OCI-LY1 (cell line): ENCODE measurements around the gene ARHGDIA.

Experiments
- H2AFZ ChIP-seq: fragments of 200-600 bp; sonication (generic), shearing (Covaris generic); 2 replicates; pipeline ENCODE4 v1.6.0; 2014; ENCODE audit warnings: antibody characterized with exemption, mild to moderate bottlenecking, low read length
- H3F3A ChIP-seq: fragments of 200-600 bp; sonication (generic), shearing (Covaris generic); 2 replicates; pipeline ENCODE4 v1.6.0; 2014; ENCODE audit warnings: mild to moderate bottlenecking, antibody characterized with exemption, low read length, moderate library complexity; ENCODE audit not compliant: insufficient read depth
- H3K27ac ChIP-seq: fragments of 200-600 bp; sonication (generic); 2 replicates; pipeline ENCODE4 v1.5.1; 2014; ENCODE audit warnings: low read length, mixed run types, mild to moderate bottlenecking, low read depth; ENCODE audit not compliant: poor library complexity, severe bottlenecking
- H3K27me3 ChIP-seq: fragments of 200-600 bp; sonication (generic); 2 replicates; pipeline ENCODE4 v1.6.0; 2014; ENCODE audit warnings: antibody characterized with exemption, mild to moderate bottlenecking, low read length, moderate library complexity; ENCODE audit not compliant: insufficient read depth
- H3K36me3 ChIP-seq: fragments of 200-600 bp; sonication (generic); 2 replicates; pipeline ENCODE4 v1.6.1; 2014; ENCODE audit warnings: mild to moderate bottlenecking, antibody characterized with exemption, low read length, moderate library complexity, mixed read lengths; ENCODE audit not compliant: insufficient read depth
- H3K4me1 ChIP-seq: fragments of 200-600 bp; sonication (generic); 2 replicates; pipeline ENCODE4 v1.5.1; 2014; ENCODE audit warnings: mild to moderate bottlenecking, low read length, moderate library complexity; ENCODE audit not compliant: insufficient read depth, severe bottlenecking
- H3K4me2 ChIP-seq: fragments of 200-600 bp; sonication (generic), shearing (Covaris generic); 2 replicates; pipeline ENCODE4 v1.6.1; 2014; ENCODE audit warnings: low read length
- H3K4me3 ChIP-seq: fragments of 200-600 bp; sonication (generic); 2 replicates; pipeline ENCODE4 v1.5.1; 2014; ENCODE audit warnings: low read length, low read depth, mild to moderate bottlenecking, mixed read lengths; ENCODE audit not compliant: poor library complexity, severe bottlenecking
- H3K79me2 ChIP-seq: fragments of 200-600 bp; shearing (Covaris generic); 2 replicates; pipeline ENCODE4 v1.6.1; 2016; ENCODE audit warnings: mixed run types, low read length, mixed read lengths; ENCODE audit not compliant: insufficient read depth
- H3K9ac ChIP-seq: fragments of 200-600 bp; sonication (generic), shearing (Covaris generic); 2 replicates; pipeline ENCODE4 v1.6.1; 2014; ENCODE audit warnings: mild to moderate bottlenecking, low read length, mixed read lengths
- H3K9me2 ChIP-seq: fragments of 200-600 bp; sonication (generic), shearing (Covaris generic); 2 replicates; pipeline ENCODE4 v1.6.1; 2014; ENCODE audit warnings: low read depth, mild to moderate bottlenecking, low read length, mixed read lengths
- H3K9me3 ChIP-seq: fragments of 200-600 bp; shearing (Covaris generic); 2 replicates; pipeline ENCODE4 v1.6.1; 2014; ENCODE audit warnings: low read length, mixed read lengths
- H4K20me1 ChIP-seq: fragments of 200-600 bp; sonication (generic), shearing (Covaris generic); 2 replicates; pipeline ENCODE4 v1.6.0; 2016; ENCODE audit warnings: mild to moderate bottlenecking, low read length; ENCODE audit not compliant: insufficient read depth
- EZH2 ChIP-seq: fragments of 200-600 bp; sonication (generic), shearing (Covaris generic); IDR thresholded peaks from 2 replicates; pipeline ENCODE4 v1.8.0; 2017; ENCODE audit warnings: borderline replicate concordance, mixed run types, mild to moderate bottlenecking, antibody characterized with exemption, low read length, moderate library complexity, mixed read lengths
- TF ChIP-seq, protein P1 (sequence below): fragments of 200-600 bp; sonication (generic), shearing (Covaris generic); IDR thresholded peaks from 2 replicates; pipeline ENCODE4 v1.5.1; 2017; ENCODE audit warnings: mild to moderate bottlenecking, antibody characterized with exemption, low read length, moderate library complexity, mixed read lengths

ARHGDIA gene

DNA sequence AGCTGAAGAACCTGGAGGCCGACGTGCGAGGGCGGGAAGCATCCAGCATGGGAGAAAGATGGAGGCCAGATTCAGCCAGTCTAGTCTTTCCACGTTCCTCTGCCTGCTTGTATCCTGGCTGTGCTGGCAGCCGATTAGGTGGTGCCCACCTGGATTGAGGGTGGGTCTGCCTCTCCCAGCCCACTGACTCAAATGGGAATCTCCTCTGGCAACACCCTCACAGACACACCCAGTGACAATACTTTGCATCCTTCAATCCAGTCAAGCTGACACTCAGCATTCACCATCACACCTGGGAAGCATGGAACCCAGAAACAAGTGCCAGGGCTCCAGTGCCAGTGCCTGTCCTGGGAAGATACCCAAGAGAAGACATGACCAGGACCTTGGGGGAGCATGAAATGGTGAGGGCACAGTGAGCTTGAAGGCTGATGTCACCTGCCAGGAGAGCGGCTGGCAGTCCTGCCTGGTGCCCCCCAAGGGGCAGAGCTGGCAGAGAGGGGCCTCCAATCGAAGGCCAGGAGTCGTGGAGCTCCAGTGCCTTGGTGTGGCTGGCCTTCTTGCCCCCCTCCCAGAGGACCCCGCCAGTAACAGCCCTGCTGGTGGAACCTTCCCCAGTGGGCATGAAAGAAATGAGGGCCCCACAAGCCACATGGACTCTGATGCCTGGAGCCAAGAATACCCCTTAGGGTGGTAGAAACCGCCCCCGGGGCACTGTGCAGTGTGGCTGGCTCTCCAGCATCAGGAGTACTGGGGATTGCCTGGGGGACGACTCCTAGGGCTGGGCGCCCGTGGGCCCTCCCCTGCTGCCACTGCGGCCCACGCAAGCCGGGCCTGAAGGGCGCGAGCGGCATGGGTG lies 30.3 kb upstream of the ARHGDIA start:
- Histone ChIP-seq H3K9me2 (no peaks in the 10 kb centered on the region), H3K27ac (no peak overlapping the region), H4K20me1 (no peaks in the 10 kb centered on the region), H3K27me3 (peaks cover 4% of the 10 kb centered on the region; the same call in 1 of the 2 replicates), H3K9me3 (no peaks in the 10 kb centered on the region), H3K4me1 (peaks cover 9% of the 10 kb centered on the region), H3K79me2 (no peaks in the 10 kb centered on the region), H3K4me2 (no peak overlapping the region), H3F3A (no peaks in the 10 kb centered on the region), H3K9ac (no peak overlapping the region), H3K4me3 (no peak overlapping the region), H2AFZ (no peak overlapping the region), H3K36me3 (peaks cover 70% of the 10 kb centered on the region)
- TF ChIP-seq, protein P1, sequence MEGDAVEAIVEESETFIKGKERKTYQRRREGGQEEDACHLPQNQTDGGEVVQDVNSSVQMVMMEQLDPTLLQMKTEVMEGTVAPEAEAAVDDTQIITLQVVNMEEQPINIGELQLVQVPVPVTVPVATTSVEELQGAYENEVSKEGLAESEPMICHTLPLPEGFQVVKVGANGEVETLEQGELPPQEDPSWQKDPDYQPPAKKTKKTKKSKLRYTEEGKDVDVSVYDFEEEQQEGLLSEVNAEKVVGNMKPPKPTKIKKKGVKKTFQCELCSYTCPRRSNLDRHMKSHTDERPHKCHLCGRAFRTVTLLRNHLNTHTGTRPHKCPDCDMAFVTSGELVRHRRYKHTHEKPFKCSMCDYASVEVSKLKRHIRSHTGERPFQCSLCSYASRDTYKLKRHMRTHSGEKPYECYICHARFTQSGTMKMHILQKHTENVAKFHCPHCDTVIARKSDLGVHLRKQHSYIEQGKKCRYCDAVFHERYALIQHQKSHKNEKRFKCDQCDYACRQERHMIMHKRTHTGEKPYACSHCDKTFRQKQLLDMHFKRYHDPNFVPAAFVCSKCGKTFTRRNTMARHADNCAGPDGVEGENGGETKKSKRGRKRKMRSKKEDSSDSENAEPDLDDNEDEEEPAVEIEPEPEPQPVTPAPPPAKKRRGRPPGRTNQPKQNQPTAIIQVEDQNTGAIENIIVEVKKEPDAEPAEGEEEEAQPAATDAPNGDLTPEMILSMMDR: no peak
- TF ChIP-seq EZH2: no peak

DNA sequence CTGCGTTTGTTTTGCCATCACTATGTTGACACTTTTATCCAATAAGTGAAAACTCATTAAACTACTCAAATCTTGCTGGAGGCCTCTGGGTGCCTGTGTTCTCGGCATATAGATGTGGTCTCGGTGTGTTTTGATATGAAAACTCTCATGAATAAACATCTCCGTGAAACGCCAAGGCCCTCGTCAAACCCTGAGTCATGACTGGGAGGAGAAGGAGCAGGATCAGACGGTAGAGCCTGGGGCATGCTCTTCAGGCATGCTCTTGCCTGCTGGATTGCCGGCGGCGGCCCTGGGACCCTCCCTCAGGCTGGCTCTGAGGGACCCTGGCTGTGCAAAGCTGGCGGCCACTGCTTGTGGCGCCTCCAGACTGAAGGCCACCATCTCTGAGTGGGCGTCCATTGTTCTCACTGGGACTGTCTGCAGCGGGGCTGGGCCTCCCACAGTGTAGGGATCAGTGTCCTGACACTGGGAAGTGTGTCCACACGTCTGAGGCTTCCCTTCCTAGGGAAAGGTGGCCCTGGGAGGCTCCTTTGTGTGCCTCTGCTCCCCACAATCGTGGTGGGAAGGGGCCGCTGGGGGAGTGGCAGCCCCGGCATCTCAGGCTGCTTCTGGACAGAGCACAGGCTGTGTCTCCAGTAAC lies 29.2 kb upstream of the ARHGDIA start:
- H3F3A ChIP-seq: no peaks in the 10 kb centered on the region
- no peak overlapping the region for H3K9ac ChIP-seq
- H3K4me1 ChIP-seq: peaks cover 9% of the 10 kb centered on the region
- no peaks in the 10 kb centered on the region for H3K9me3 ChIP-seq
- H3K36me3 ChIP-seq: peaks cover 66% of the 10 kb centered on the region
- peaks cover 4% of the 10 kb centered on the region; the same call in 1 of the 2 replicates for H3K27me3 ChIP-seq
- H3K4me3 ChIP-seq: no peak overlapping the region
- H3K4me2 ChIP-seq: no peak overlapping the region
- TF ChIP-seq, protein P1: no peak
- TF ChIP-seq EZH2: no peak
- no peaks in the 10 kb centered on the region for H4K20me1 ChIP-seq
- no peak overlapping the region for H3K27ac ChIP-seq
- no peak overlapping the region for H2AFZ ChIP-seq
- no peaks in the 10 kb centered on the region for H3K79me2 ChIP-seq
- no peaks in the 10 kb centered on the region for H3K9me2 ChIP-seq

DNA sequence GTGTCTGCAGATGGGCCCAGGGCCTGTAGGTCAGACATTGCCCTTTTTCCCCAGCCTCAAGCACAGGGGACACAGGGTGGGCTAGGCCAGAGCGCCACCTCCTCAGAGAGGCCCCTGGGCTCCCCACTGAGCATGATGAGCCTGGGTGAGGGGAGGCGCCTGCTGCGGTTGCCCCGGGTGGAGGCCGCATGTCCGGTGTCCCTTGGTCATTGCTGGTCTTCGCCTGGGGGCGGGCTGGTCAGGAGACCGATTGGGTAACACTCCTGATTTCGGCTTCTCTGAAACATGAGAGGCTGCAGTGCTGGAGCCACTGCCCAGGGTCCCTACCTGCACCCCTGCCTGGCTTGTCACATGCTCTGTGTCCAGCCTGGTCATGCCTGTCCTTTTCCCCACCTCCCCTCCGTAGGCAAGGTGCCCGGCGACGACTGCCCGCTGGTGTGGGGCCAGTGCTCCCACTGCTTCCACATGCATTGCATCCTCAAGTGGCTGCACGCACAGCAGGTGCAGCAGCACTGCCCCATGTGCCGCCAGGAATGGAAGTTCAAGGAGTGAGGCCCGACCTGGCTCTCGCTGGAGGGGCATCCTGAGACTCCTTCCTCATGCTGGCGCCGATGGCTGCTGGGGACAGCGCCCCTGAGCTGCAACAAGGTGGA lies 28.5 kb upstream of the ARHGDIA start:
- Histone ChIP-seq H3F3A (no peaks in the 10 kb centered on the region), H2AFZ (no peak overlapping the region), H3K27ac (no peak overlapping the region), H3K36me3 (peaks cover 62% of the 10 kb centered on the region), H3K79me2 (no peaks in the 10 kb centered on the region), H3K4me2 (no peak overlapping the region), H3K4me1 (peaks cover 9% of the 10 kb centered on the region), H3K4me3 (no peak overlapping the region), H4K20me1 (no peaks in the 10 kb centered on the region), H3K9me3 (no peaks in the 10 kb centered on the region), H3K9ac (no peak overlapping the region), H3K9me2 (no peaks in the 10 kb centered on the region), H3K27me3 (peaks cover 4% of the 10 kb centered on the region; the same call in 1 of the 2 replicates)
- no peak for TF ChIP-seq EZH2
- TF ChIP-seq, protein P1: no peak
